Activated CD4-positive, alpha-beta memory T cell treated with anti-CD3 and anti-CD28 coated beads, Interleukin-2, amount 10 ng/mL, durations not matched to agents 7 days and 5 days (primary cell): ENCODE data around the gene HMGCLL1. TPM values are rescaled to one million over a fixed set of nuclear protein-coding genes. Genes with fewer than 3 reads are reported as not detected.

Experiments used
- CTCF ChIA-PET: fragments of 350-600 bp; sonication (Branson Sonifier 250); formaldehyde crosslinking; loops from one replicate; lab custom pipeline; 2021; ENCODE audit warnings: antibody characterized with exemption, inconsistent platforms; lab: Charles Lee
- POLR2A ChIA-PET: fragments of 350-600 bp; sonication (Branson Sonifier 250); formaldehyde crosslinking; loops from one replicate; lab custom pipeline; 2021; ENCODE audit warnings: antibody characterized with exemption; lab: Charles Lee
- DNase-seq: peaks from one replicate; pipeline ENCODE4 v3.0.0-alpha.2; 2020
- H3K27ac Mint-ChIP-seq: one replicate; pipeline ENCODE4 v1.8.0; 2021; ENCODE audit warnings: mild to moderate bottlenecking, mixed read lengths
- H3K27me3 Mint-ChIP-seq: one replicate; pipeline ENCODE4 v1.8.0; 2021; ENCODE audit warnings: mixed read lengths
- H3K36me3 Mint-ChIP-seq: one replicate; pipeline ENCODE4 v1.8.0; 2021; ENCODE audit warnings: low read depth, mixed read lengths
- H3K4me1 Mint-ChIP-seq: one replicate; pipeline ENCODE4 v1.8.0; 2021; ENCODE audit warnings: mixed read lengths
- H3K4me3 Mint-ChIP-seq: one replicate; pipeline ENCODE4 v1.8.0; 2021; ENCODE audit warnings: mild to moderate bottlenecking, mixed read lengths
- H3K9me3 Mint-ChIP-seq: one replicate; pipeline ENCODE4 v1.8.0; 2021; ENCODE audit warnings: mixed read lengths
- total RNA-seq, 2 experiments: library from RNA; stranded (reverse); gene quantifications; one replicate each; pipeline ENCODE4 v1.2.3, GENCODE V29; 2021

HMGCLL1 gene
- total RNA-seq, 2 experiments from 2014 or later: not detected

- Mint-ChIP-seq H3K4me1 (no peaks in the 10 kb centered on the region), H3K9me3 (peaks cover 1% of the 10 kb centered on the region), H3K4me3 (no peak overlapping the region), H3K27ac (no peak overlapping the region), H3K36me3 (no peaks in the 10 kb centered on the region), H3K27me3 (no peaks in the 10 kb centered on the region)
- POLR2A ChIA-PET: no interaction called here
- no peak for DNase-seq
- CTCF ChIA-PET: no interaction called here
Measured at GRCh38 chr6:55566036-55566710, 12.8 kb downstream of the HMGCLL1 start.

DNA sequence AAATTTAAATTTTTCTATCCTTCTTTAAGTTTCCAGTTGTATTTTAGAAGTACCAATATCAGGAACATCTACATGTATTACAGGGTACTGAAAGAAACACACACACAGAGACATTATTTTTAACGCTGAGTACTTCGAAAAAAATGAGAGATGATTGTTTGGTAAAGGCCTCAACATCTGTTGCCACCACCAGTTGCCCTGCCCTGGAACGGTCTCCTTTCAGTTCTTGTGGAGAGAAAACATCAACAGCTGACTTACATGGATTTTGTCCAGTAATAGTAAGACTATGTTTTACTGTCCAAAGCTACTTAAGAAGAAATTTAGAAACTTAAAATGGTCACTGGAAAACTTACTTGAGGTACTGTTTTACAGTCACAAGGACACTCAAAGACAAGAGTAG, 16.7 kb downstream of the HMGCLL1 start:
- no peaks in the 10 kb centered on the region for H3K27me3 Mint-ChIP-seq
- ChIA-PET CTCF (no interaction called here), POLR2A (no interaction called here)
- no peaks in the 10 kb centered on the region for H3K36me3 Mint-ChIP-seq
- peaks cover 1% of the 10 kb centered on the region for H3K9me3 Mint-ChIP-seq
- no peak overlapping the region for H3K4me3 Mint-ChIP-seq
- DNase-seq: no peak
- no peaks in the 10 kb centered on the region for H3K4me1 Mint-ChIP-seq
- H3K27ac Mint-ChIP-seq: no peak overlapping the region

- Mint-ChIP-seq H3K9me3 (peaks cover 1% of the 10 kb centered on the region), H3K36me3 (no peaks in the 10 kb centered on the region), H3K4me3 (no peak overlapping the region), H3K4me1 (no peaks in the 10 kb centered on the region), H3K27ac (no peak overlapping the region), H3K27me3 (no peaks in the 10 kb centered on the region)
- POLR2A ChIA-PET: no interaction called here
- DNase-seq: no peak
- CTCF ChIA-PET: no interaction called here
Measured at GRCh38 chr6:55560290-55560885, 18.6 kb downstream of the HMGCLL1 start.

DNA sequence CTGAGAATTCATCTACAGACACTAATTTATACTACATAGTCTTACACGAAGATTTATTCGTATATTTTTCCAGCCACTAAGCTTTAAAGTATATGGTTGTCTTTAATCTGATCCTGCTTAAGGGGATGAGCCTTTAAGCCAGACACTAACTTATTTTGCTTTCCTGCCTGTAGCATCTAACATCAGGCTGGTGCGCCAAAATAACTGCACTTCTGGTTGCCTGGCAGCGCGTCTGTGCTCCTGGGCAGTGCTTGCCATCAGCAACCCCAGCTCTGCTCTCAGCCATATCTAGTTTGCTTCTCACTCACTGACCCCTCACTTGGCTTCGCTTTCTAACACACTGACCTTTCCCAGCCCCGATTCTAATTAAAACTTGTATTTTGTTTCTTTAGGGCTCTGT, 21.8 kb downstream of the HMGCLL1 start:
- Mint-ChIP-seq H3K27me3 (no peaks in the 10 kb centered on the region), H3K4me3 (no peak overlapping the region), H3K4me1 (no peaks in the 10 kb centered on the region), H3K9me3 (no peaks in the 10 kb centered on the region), H3K27ac (no peak overlapping the region), H3K36me3 (no peaks in the 10 kb centered on the region)
- ChIA-PET CTCF (no interaction called here), POLR2A (no interaction called here)
- DNase-seq: no peak

- POLR2A ChIA-PET: no interaction called here
- Mint-ChIP-seq H3K4me1 (no peaks in the 10 kb centered on the region), H3K27me3 (no peaks in the 10 kb centered on the region), H3K9me3 (no peaks in the 10 kb centered on the region), H3K36me3 (no peaks in the 10 kb centered on the region), H3K27ac (no peak overlapping the region), H3K4me3 (no peak overlapping the region)
- DNase-seq: no peak
- CTCF ChIA-PET: no interaction called here
Measured at GRCh38 chr6:55545791-55546190, 33.2 kb downstream of the HMGCLL1 start.

DNA sequence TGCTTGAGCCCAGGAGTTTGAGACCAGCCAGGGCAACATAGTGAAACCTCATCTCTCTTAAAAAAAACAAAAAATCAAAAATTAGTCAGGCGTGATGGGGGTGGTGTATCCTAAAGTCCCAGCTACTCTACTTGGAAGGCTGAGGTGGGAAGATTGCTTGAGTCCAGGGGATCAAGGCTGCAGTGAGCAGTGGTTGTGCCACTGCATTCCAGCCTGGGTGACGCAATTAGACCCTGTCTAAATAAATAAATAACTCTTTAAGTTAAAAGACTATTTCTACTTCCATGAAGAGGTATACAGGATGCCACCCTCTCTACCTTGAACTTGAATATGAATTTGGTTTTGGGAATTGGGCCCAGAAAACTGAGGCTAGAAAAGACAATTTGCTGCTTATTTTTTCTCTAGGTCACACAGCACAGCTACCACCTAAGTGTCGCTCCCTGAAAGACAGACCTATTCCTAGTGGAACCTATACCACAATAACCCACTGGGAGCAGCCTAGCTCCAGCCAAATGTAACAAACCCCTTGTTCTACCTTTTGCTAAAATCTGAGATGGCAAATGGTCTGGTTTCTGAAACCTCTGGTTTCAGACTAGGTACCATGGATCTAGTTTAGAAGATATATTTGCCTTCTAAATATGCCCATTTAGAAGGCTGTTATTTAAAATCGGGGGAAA, 35.2 kb downstream of the HMGCLL1 start:
- H3K36me3 Mint-ChIP-seq: no peaks in the 10 kb centered on the region
- CTCF ChIA-PET: no interaction called here
- no peak for DNase-seq
- H3K9me3 Mint-ChIP-seq: no peaks in the 10 kb centered on the region
- H3K4me1 Mint-ChIP-seq: no peaks in the 10 kb centered on the region
- H3K4me3 Mint-ChIP-seq: no peak overlapping the region
- H3K27me3 Mint-ChIP-seq: no peaks in the 10 kb centered on the region
- POLR2A ChIA-PET: no interaction called here
- H3K27ac Mint-ChIP-seq: no peak overlapping the region

DNA sequence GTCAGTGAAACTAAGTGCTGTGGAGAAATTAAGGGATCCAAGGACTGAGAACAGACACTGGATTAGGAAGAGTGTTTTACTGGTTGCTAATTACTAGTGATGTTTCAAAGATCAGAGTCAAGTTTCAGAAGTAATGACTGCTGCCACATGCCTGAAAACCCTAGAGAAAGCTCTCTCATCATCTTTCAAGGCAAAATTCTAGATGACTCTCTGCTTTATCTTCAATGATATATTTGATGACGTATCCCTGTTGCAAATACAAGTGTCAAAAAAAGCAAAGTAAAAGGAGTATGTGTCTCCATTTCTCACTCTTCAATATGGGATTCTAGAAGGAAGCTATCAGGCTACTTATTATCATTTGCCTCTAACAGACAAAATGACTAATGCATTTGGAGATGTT, 38.0 kb downstream of the HMGCLL1 start:
- no peaks in the 10 kb centered on the region for H3K4me1 Mint-ChIP-seq
- H3K27ac Mint-ChIP-seq: no peak overlapping the region
- DNase-seq: no peak
- no peaks in the 10 kb centered on the region for H3K36me3 Mint-ChIP-seq
- POLR2A ChIA-PET: no interaction called here
- H3K9me3 Mint-ChIP-seq: no peaks in the 10 kb centered on the region
- no peaks in the 10 kb centered on the region for H3K27me3 Mint-ChIP-seq
- no peak overlapping the region for H3K4me3 Mint-ChIP-seq
- CTCF ChIA-PET: no interaction called here

DNA sequence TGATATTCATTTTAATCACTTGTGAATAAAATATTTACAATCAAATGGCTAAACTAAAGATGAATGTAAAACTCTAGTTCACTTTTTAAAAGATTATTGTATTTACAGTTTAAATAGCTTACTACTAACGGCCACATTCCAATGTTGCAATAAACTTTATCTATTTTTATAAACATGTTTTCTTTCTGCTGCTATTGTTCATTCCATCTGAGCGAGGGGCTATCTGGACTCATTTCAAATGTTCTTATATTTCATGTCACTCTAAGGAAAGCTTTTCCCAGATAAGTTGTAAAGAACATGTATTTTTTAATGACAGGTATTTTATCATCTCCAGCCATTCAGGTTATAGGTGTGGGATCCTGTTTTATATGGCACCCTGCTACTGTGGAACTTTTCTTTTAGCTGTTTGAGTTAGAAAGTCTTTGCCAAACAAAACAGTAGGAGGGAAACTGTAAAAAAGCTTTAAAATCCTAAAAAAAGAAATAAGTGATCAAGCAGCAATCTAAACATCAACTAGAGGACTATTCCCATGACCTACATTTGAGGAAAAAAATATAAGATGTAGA, 42.5 kb downstream of the HMGCLL1 start:
- CTCF ChIA-PET: no interaction called here
- Mint-ChIP-seq H3K9me3 (no peaks in the 10 kb centered on the region), H3K36me3 (no peaks in the 10 kb centered on the region), H3K4me3 (no peak overlapping the region), H3K27me3 (no peaks in the 10 kb centered on the region), H3K4me1 (no peaks in the 10 kb centered on the region), H3K27ac (no peak overlapping the region)
- POLR2A ChIA-PET: no interaction called here
- DNase-seq: no peak

- ChIA-PET CTCF (no interaction called here), POLR2A (no interaction called here)
- H3K27ac Mint-ChIP-seq: no peak overlapping the region
- H3K36me3 Mint-ChIP-seq: no peaks in the 10 kb centered on the region
- H3K9me3 Mint-ChIP-seq: no peaks in the 10 kb centered on the region
- no peak overlapping the region for H3K4me3 Mint-ChIP-seq
- no peaks in the 10 kb centered on the region for H3K27me3 Mint-ChIP-seq
- no peak for DNase-seq
- no peaks in the 10 kb centered on the region for H3K4me1 Mint-ChIP-seq
Measured at GRCh38 chr6:55531496-55531895, 47.5 kb downstream of the HMGCLL1 start.

DNA sequence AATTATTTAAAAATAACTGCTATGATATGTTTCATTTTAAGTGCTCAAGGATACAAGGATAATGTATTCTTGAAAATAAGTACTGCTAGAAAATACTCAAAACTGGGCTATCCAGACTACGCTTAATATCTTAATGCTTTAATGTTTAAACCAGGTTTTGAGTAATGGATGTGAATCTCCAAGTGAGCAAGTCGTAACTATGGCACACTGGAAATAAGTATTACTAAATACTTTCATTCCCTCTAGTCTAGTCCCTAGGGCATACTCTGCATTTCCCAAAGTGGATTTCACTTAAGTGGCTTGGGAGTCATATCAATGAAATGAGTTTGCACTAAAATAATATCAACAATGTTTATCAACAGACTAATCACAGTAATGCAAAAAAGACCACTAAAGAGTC, 48.1 kb downstream of the HMGCLL1 start:
- Mint-ChIP-seq H3K9me3 (no peaks in the 10 kb centered on the region), H3K27me3 (no peaks in the 10 kb centered on the region), H3K4me3 (no peak overlapping the region), H3K27ac (no peak overlapping the region), H3K4me1 (no peaks in the 10 kb centered on the region), H3K36me3 (no peaks in the 10 kb centered on the region)
- ChIA-PET POLR2A (no interaction called here), CTCF (no interaction called here)
- no peak for DNase-seq

GRCh38 chr6:55528624-55529023, 50.4 kb downstream of the HMGCLL1 start:
- Mint-ChIP-seq H3K4me3 (no peak overlapping the region), H3K27me3 (no peaks in the 10 kb centered on the region), H3K9me3 (peaks cover 2% of the 10 kb centered on the region), H3K4me1 (no peaks in the 10 kb centered on the region), H3K36me3 (no peaks in the 10 kb centered on the region), H3K27ac (no peak overlapping the region)
- DNase-seq: no peak
- ChIA-PET CTCF (no interaction called here), POLR2A (no interaction called here)

DNA sequence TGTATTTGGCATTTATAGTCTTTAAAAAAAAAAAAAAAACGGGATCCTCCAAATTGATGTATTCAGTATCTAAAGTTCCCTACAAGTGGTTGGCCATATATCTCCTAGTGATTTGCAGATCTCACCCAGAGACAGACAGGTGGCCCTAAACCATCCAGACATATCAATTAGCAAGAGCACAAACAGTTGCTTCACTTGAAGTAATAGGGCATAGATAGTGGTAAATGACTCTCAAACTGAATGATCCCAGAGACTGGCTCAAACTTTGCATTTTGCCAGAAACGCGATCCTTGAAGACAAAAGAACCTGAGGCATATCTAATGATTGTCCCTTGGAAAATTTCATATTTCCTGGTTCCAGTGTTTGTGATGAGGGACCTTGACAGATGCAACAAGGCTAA, 54.6 kb downstream of the HMGCLL1 start:
- CTCF ChIA-PET: no interaction called here
- Mint-ChIP-seq H3K9me3 (peaks cover 4% of the 10 kb centered on the region), H3K36me3 (no peaks in the 10 kb centered on the region), H3K27ac (no peak overlapping the region), H3K4me3 (no peak overlapping the region), H3K27me3 (no peaks in the 10 kb centered on the region), H3K4me1 (no peaks in the 10 kb centered on the region)
- POLR2A ChIA-PET: no interaction called here
- no peak for DNase-seq

GRCh38 chr6:55518529-55519060, 60.4 kb downstream of the HMGCLL1 start:
- CTCF ChIA-PET: no interaction called here
- H3K9me3 Mint-ChIP-seq: peaks cover 2% of the 10 kb centered on the region
- POLR2A ChIA-PET: no interaction called here
- no peaks in the 10 kb centered on the region for H3K27me3 Mint-ChIP-seq
- H3K4me3 Mint-ChIP-seq: no peak overlapping the region
- no peaks in the 10 kb centered on the region for H3K4me1 Mint-ChIP-seq
- DNase-seq: no peak
- no peaks in the 10 kb centered on the region for H3K36me3 Mint-ChIP-seq
- H3K27ac Mint-ChIP-seq: no peak overlapping the region
